PC-3 (cell line): Measurements from ENCODE around the gene PHC2. TPM values are rescaled to one million over a fixed set of nuclear protein-coding genes. Genes with fewer than 3 reads are reported as not detected.

Experiments used
- ATAC-seq: fragments of 200-7000 bp; cut with Tn5 transposase; 2 replicates; pipeline ENCODE4 v1.9.1; 2020; ENCODE audit warnings: mild to moderate bottlenecking, moderate library complexity
- BruUV-seq: library from RNA; stranded (reverse); fragments of 400-500 nt; replicated peaks from 2 replicates; lab custom pipeline; 2021; lab: Mats Ljungman, UMichigan
- CTCF ChIA-PET: fragments of 300-600 bp; sonication (Branson Sonifier 250); formaldehyde crosslinking; loops from one replicate; lab custom pipeline; 2022; ENCODE audit warnings: antibody characterized with exemption; lab: Charles Lee
- POLR2A ChIA-PET: fragments of 300-600 bp; sonication (Branson Sonifier 250); formaldehyde crosslinking; loops from one replicate; lab custom pipeline; 2022; ENCODE audit warnings: antibody characterized with exemption; ENCODE audit not compliant: unreplicated experiment; lab: Charles Lee
- DNase-seq: peaks from one replicate; pipeline ENCODE4 v3.0.0-alpha.2; 2015
- H2AFZ ChIP-seq: fragments of 300-600 bp; sonication (generic); 2 replicates; pipeline ENCODE4 v1.6.0; 2016; ENCODE audit warnings: antibody characterized with exemption, low read length
- H3F3A ChIP-seq: fragments of 300-600 bp; sonication (generic); one replicate; pipeline ENCODE4 v1.6.0; 2017; ENCODE audit warnings: antibody characterized with exemption, low read length, control low read depth, mild to moderate bottlenecking; ENCODE audit not compliant: unreplicated experiment
- H3K27ac ChIP-seq: fragments of 300-600 bp; sonication (generic); 2 replicates; pipeline ENCODE4 v1.5.1; 2016; ENCODE audit warnings: mild to moderate bottlenecking, low read length
- H3K27me3 ChIP-seq: fragments of 300-600 bp; sonication (generic); 2 replicates; pipeline ENCODE4 v1.6.1; 2016; ENCODE audit warnings: low read length, mixed read lengths
- H3K36me3 ChIP-seq: fragments of 300-600 bp; sonication (generic); 2 replicates; pipeline ENCODE4 v1.6.1; 2016; ENCODE audit warnings: low read depth, mixed run types, low read length, mixed read lengths
- H3K4me1 ChIP-seq: fragments of 300-600 bp; sonication (generic); 2 replicates; pipeline ENCODE4 v1.5.1; 2016; ENCODE audit warnings: low read length; ENCODE audit not compliant: insufficient read depth
- H3K4me2 ChIP-seq: fragments of 300-600 bp; sonication (generic); 2 replicates; pipeline ENCODE4 v1.6.0; 2016; ENCODE audit warnings: low read length
- H3K4me3 ChIP-seq: fragments of 300-600 bp; sonication (generic); 2 replicates; pipeline ENCODE4 v1.5.1; 2016; ENCODE audit warnings: mild to moderate bottlenecking, low read length, mixed read lengths
- H3K79me2 ChIP-seq: fragments of 300-600 bp; sonication (generic); 2 replicates; pipeline ENCODE4 v1.6.1; 2017; ENCODE audit warnings: low read length, mixed read lengths
- H3K9ac ChIP-seq: fragments of 300-600 bp; sonication (generic); 2 replicates; pipeline ENCODE4 v1.6.0; 2016; ENCODE audit warnings: mild to moderate bottlenecking, low read length
- H3K9me2 ChIP-seq: fragments of 300-600 bp; sonication (generic); replicated peaks from 2 replicates; pipeline ENCODE4 v1.6.1; 2016; ENCODE audit warnings: mixed run types, low read length, mixed read lengths
- H3K9me3 ChIP-seq: fragments of 300-600 bp; sonication (generic); 2 replicates; pipeline ENCODE4 v1.6.1; 2016; ENCODE audit warnings: low read length, mixed read lengths
- H4K20me1 ChIP-seq: fragments of 300-600 bp; sonication (generic); 2 replicates; pipeline ENCODE4 v1.6.1; 2016; ENCODE audit warnings: low read length, mixed read lengths
- CTCF ChIP-seq: fragments of 300-600 bp; sonication (generic); conservative IDR thresholded peaks from 2 replicates; pipeline ENCODE4 v1.5.1; 2017; ENCODE audit warnings: antibody characterized with exemption, low read depth, mild to moderate bottlenecking, low read length
- EZH2 ChIP-seq: fragments of 300-600 bp; sonication (generic); IDR thresholded peaks from one replicate; pipeline ENCODE4 v1.6.1; 2017; ENCODE audit warnings: antibody characterized with exemption, mild to moderate bottlenecking, low read length; ENCODE audit not compliant: unreplicated experiment
- EZH2phosphoT487 ChIP-seq: fragments of 300-600 bp; sonication (generic); IDR thresholded peaks from 2 replicates; pipeline ENCODE4 v1.6.1; 2018; ENCODE audit warnings: mild to moderate bottlenecking, antibody characterized with exemption, low read length, borderline replicate concordance
- intact Hi-C: fragments of 100-400 bp; cut with micrococcal nuclease; formaldehyde crosslinking; loops from 2 replicates; pipeline ENCODE4 v1.9.0; 2023
- total RNA-seq: library from RNA; depleted of rRNA; stranded (reverse); fragments of >200 nt; gene quantifications from 2 replicates; pipeline ENCODE4 v1.2.3, GENCODE V29; 2014

Gene PHC2
- total RNA-seq, 1 experiment from 2014 or later = 134 TPM

DNA sequence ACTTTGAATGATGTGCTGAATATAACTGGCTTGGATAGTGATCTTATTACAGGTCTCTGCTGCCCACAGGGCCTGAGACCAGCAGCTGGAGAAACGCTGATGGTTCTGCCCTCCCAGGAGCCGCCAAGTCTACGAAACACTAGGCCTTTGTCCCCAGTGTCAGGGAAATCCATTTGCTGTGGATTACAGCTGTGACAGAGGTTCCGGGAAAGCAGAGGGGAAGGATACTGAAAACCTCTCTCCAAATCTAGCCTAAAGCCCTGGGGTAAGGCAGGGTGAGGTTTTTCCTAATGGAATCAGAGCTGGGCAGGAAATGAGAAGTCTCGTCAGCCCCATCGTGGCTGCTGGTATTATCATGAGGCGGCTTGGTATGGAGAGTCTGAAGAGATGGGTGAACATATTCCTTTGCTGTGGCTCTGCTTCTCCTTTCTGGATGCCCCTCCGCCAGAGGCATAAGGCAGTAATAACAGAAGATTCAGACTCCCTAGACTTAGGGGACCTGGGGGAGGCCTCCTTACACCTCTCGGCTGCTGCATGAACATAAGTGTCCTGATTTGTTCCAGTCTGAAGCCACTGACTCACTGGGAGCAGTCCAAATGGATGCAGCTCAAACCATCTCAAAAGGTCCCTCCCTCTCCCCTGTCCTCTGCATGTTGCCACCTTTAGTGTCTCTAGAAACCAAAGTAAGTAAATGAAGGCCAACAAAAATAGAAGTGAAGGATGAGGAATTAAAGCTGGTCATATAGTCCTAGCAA, 48.1 kb downstream of the PHC2 start:
- no peak overlapping the region for H3K9ac ChIP-seq
- H2AFZ ChIP-seq = no peak overlapping the region
- no peaks in the 10 kb centered on the region for H3K9me3 ChIP-seq
- POLR2A ChIA-PET = no interaction called here
- H3K9me2 ChIP-seq = no peaks in the 10 kb centered on the region
- no peak overlapping the region for H3K4me3 ChIP-seq
- H3F3A ChIP-seq = no peaks in the 10 kb centered on the region
- no peaks in the 10 kb centered on the region for H3K36me3 ChIP-seq
- intact Hi-C loops = loop anchor here (1.0 to 5.0 kb wide), 2 partner anchors 46 to 89 kb away; partner anchors contain the start of gene ZSCAN20
- CTCF ChIA-PET = interaction anchor here (0.5 kb wide), 1 partner anchor 33 kb away, joined by 3 read pairs; no protein-coding TSS in a partner anchor
- no peak for TF ChIP-seq EZH2
- no peak for TF ChIP-seq CTCF
- BruUV-seq = no TSS peak
- H4K20me1 ChIP-seq = no peaks in the 10 kb centered on the region
- DNase-seq = no peak
- 0 out of 2 replicates have a peak, but pooled peaks cover 8% of the 10 kb centered on the region for H3K79me2 ChIP-seq
- ATAC-seq = no peak
- H3K4me2 ChIP-seq = no peak overlapping the region
- H3K4me1 ChIP-seq = peaks cover 17% of the 10 kb centered on the region
- H3K27ac ChIP-seq = no peak overlapping the region
- H3K27me3 ChIP-seq = no peaks in the 10 kb centered on the region

DNA sequence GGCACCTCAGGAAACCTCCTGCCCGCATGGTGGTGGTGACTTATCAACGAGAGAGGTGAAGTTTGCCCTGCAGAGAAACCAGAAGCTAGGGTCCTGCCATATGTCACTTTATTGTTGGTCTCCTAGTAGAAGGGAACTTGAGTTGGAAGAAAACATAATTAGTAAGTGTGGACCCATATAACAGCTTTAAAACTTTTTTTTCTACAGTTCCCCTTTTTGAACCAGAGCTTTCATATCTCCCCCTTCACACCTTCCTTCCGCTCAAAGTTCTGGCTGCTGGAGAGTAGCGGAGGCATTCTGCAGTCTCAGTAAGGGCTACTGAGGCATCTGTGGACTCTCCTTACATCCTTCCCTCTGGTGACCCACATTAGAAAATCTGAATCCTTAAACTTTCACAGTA, 48.9 kb downstream of the PHC2 start:
- DNase-seq (no peak), ATAC-seq (no peak)
- H3K9me2 ChIP-seq = no peaks in the 10 kb centered on the region
- H3K36me3 ChIP-seq = no peaks in the 10 kb centered on the region; the same call in 1 of the 2 replicates
- no peak overlapping the region for H3K27ac ChIP-seq
- H2AFZ ChIP-seq = no peak overlapping the region
- intact Hi-C loops = loop anchor here (5.0 kb wide), 1 partner anchor 90 kb away; the partner anchor contains the start of gene ZSCAN20
- CTCF ChIA-PET = no interaction called here
- no peaks in the 10 kb centered on the region for H4K20me1 ChIP-seq
- H3K4me3 ChIP-seq = no peak overlapping the region
- H3F3A ChIP-seq = no peaks in the 10 kb centered on the region
- H3K79me2 ChIP-seq = 0 out of 2 replicates have a peak, but pooled peaks cover 4% of the 10 kb centered on the region
- H3K9me3 ChIP-seq = no peaks in the 10 kb centered on the region
- no TSS peak for BruUV-seq
- no peak overlapping the region for H3K9ac ChIP-seq
- H3K4me1 ChIP-seq = peaks cover 17% of the 10 kb centered on the region
- H3K27me3 ChIP-seq = no peaks in the 10 kb centered on the region
- H3K4me2 ChIP-seq = no peak overlapping the region
- TF ChIP-seq EZH2phosphoT487 (no peak), CTCF (no peak), EZH2 (no peak)
- POLR2A ChIA-PET = no interaction called here

DNA sequence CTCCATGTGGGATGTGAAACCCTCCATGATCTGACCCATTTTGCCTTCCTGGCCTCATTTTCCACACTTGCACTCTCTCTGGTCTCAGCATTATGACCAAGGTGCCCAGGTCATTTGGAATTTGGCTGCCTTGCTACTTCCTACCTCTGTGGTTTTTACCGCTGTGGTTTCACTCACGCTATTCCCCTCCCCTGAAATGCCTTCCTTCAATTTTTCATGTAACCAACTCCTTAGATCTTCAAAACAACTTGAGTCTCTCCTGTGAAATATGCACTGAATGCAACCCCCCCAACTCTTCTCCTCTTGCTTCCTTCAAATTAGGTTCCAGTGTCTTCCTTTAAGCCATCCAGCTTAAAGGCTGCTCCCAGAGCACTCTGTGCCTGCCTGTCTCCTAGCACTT, 50.1 kb downstream of the PHC2 start:
- ChIA-PET CTCF (no interaction called here), POLR2A (no interaction called here)
- H3K4me1 ChIP-seq = peaks cover 17% of the 10 kb centered on the region
- no peak overlapping the region for H3K4me2 ChIP-seq
- ATAC-seq = no peak
- H3K36me3 ChIP-seq = no peaks in the 10 kb centered on the region; the same call in 1 of the 2 replicates
- no peak overlapping the region for H2AFZ ChIP-seq
- no peaks in the 10 kb centered on the region for H3K79me2 ChIP-seq
- no peak for DNase-seq
- no peaks in the 10 kb centered on the region for H3K27me3 ChIP-seq
- no peak overlapping the region for H3K4me3 ChIP-seq
- no peaks in the 10 kb centered on the region for H4K20me1 ChIP-seq
- H3K9me2 ChIP-seq = no peaks in the 10 kb centered on the region
- intact Hi-C loops = loop anchor here (5.0 kb wide), 1 partner anchor 91 kb away; the partner anchor contains the start of gene ZSCAN20
- no peak overlapping the region for H3K27ac ChIP-seq
- H3F3A ChIP-seq = no peaks in the 10 kb centered on the region
- H3K9ac ChIP-seq = no peak overlapping the region
- no peaks in the 10 kb centered on the region for H3K9me3 ChIP-seq
- TF ChIP-seq EZH2 = no peak
- BruUV-seq = no TSS peak
